Nephron progenitor cell (in vitro differentiated cells): ENCODE measurements around the gene BLOC1S4.

Experiments
- DNase-seq: peaks from one replicate; pipeline ENCODE4 v3.0.0; 2021
- H3K27ac Mint-ChIP-seq: 2 replicates; pipeline ENCODE4 v1.8.0; 2021; ENCODE audit warnings: mild to moderate bottlenecking, moderate library complexity, mixed read lengths
- H3K27me3 Mint-ChIP-seq: 2 replicates; pipeline ENCODE4 v1.8.0; 2021; ENCODE audit warnings: mild to moderate bottlenecking, low read depth, mixed read lengths; ENCODE audit not compliant: poor library complexity
- H3K36me3 Mint-ChIP-seq: 2 replicates; pipeline ENCODE4 v1.8.0; 2021; ENCODE audit warnings: low read depth, mixed read lengths
- H3K4me1 Mint-ChIP-seq: 2 replicates; pipeline ENCODE4 v1.8.0; 2021; ENCODE audit warnings: mixed read lengths
- H3K4me3 Mint-ChIP-seq: 2 replicates; pipeline ENCODE4 v1.8.0; 2021; ENCODE audit warnings: mild to moderate bottlenecking, moderate library complexity, mixed read lengths
- H3K9me3 Mint-ChIP-seq: 2 replicates; pipeline ENCODE4 v1.8.0; 2021; ENCODE audit warnings: mild to moderate bottlenecking, moderate library complexity, mixed read lengths
- TF ChIP-seq, protein P1 (sequence below): fragments of 200-600 bp; sonication (generic); IDR thresholded peaks from 2 replicates; pipeline ENCODE4 v1.5.0; 2021; ENCODE audit warnings: antibody characterized with exemption

The BLOC1S4 gene

DNA sequence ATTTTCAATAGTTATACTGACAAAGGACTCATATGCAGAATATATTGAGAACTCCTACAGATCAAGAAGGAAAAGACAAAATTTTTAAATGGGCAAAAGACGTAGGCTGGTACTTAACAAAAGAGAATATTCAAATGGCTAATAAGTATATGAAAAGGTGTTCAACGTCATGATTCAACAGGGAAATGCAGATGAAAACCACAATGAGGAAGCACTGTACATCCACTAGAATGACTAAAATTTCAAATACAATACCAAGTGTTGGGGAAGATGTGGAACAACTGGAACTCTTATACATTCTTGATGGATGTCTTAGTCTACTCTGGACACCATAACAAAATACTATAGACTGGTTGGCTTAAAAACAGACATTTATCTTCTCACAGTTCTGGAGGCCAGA lies 5.0 kb upstream of the BLOC1S4 start:
- Mint-ChIP-seq H3K27ac (no peak overlapping the region), H3K4me3 (no peak overlapping the region), H3K27me3 (peaks cover 43% of the 10 kb centered on the region), H3K4me1 (peaks cover 37% of the 10 kb centered on the region), H3K9me3 (peaks cover 82% of the 10 kb centered on the region), H3K36me3 (peaks cover 47% of the 10 kb centered on the region)
- no peak for DNase-seq
- TF ChIP-seq, protein P1, sequence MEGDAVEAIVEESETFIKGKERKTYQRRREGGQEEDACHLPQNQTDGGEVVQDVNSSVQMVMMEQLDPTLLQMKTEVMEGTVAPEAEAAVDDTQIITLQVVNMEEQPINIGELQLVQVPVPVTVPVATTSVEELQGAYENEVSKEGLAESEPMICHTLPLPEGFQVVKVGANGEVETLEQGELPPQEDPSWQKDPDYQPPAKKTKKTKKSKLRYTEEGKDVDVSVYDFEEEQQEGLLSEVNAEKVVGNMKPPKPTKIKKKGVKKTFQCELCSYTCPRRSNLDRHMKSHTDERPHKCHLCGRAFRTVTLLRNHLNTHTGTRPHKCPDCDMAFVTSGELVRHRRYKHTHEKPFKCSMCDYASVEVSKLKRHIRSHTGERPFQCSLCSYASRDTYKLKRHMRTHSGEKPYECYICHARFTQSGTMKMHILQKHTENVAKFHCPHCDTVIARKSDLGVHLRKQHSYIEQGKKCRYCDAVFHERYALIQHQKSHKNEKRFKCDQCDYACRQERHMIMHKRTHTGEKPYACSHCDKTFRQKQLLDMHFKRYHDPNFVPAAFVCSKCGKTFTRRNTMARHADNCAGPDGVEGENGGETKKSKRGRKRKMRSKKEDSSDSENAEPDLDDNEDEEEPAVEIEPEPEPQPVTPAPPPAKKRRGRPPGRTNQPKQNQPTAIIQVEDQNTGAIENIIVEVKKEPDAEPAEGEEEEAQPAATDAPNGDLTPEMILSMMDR = no peak

DNA sequence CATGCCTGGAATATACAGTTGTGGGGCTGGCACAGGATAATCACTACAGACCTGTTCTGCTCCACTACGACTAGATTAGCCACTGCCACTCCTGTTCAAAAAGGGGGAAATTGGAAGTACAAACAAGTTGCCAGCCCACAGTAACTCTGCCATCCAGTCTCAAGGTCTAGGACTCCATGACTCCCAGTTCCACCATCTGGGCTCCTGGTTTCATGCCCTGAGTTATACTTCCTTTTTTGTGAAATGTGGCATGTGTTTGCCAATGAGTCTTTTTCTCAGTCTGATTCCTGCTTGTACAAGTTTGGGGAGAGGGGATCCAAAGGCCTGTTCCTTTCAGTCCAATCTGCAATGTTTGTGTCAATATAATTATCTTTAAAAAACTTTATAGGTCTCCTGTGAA lies 1.0 kb upstream of the BLOC1S4 start:
- Mint-ChIP-seq H3K36me3 (peaks cover 14% of the 10 kb centered on the region), H3K27ac (no peak overlapping the region), H3K27me3 (peaks cover 46% of the 10 kb centered on the region), H3K9me3 (peaks cover 44% of the 10 kb centered on the region), H3K4me3 (peak overlapping the region; percentile 42), H3K4me1 (peaks cover 30% of the 10 kb centered on the region)
- DNase-seq = no peak
- TF ChIP-seq, protein P1 = no peak

DNA sequence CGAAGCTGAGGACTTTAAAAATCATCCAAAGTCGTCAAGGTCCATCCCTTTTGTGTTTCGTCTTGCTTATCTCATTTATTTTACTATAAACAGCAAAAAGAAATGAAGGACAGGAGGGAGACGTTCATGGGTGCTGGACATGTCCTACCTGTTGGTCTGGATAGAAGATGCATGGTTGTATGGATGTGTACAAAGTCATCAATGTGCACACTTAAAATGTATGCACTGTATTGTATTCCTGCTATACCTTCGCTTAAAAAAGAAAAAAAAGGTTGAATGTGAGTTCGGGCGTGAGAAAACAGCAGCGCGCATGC lies 313 bp upstream of the BLOC1S4 start:
- peaks cover 44% of the 10 kb centered on the region for H3K27me3 Mint-ChIP-seq
- TF ChIP-seq, protein P1 = no peak
- H3K27ac Mint-ChIP-seq = peak overlapping the region; percentile 77
- peaks cover 39% of the 10 kb centered on the region for H3K9me3 Mint-ChIP-seq
- H3K4me1 Mint-ChIP-seq = peaks cover 32% of the 10 kb centered on the region
- DNase-seq = no peak
- H3K36me3 Mint-ChIP-seq = peaks cover 12% of the 10 kb centered on the region
- H3K4me3 Mint-ChIP-seq = peak overlapping the region; percentile 86

DNA sequence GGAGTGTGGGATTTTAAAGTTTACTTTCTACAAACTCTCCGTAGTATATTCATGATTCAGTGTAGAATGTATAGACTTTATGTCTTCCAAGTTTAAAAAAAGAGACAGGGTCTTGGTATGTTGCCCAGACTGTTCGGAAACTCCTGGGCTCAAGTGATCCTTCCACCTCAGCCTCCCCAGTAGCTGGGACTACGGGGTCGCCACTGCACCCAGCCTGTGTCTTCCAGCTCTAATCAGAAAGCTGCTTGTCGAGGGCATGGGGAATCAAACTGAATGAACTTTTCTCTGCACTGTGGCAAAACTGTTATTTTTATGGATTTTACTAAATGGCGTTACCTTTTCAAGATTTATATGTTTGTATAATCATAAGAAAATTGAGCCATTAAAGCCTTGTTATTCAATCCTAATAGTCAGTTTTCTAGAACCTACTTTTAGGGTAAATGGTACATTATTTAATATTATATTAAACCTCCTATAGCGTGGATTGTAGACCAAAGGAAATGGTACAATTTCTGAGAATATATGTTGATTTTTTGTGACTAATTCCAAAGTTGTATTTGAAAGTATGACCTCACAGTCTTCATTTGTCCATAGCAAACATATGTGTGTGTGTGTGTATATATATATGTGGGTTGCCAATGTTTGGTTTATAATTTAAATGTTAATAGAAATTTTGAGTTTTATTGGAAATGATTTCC lies 1.1 kb downstream of the BLOC1S4 start:
- Mint-ChIP-seq H3K27ac (no peak overlapping the region), H3K4me3 (peak overlapping the region; percentile 86), H3K36me3 (peaks cover 6% of the 10 kb centered on the region), H3K4me1 (peaks cover 32% of the 10 kb centered on the region), H3K27me3 (peaks cover 30% of the 10 kb centered on the region), H3K9me3 (peaks cover 24% of the 10 kb centered on the region)
- TF ChIP-seq, protein P1 = no peak
- DNase-seq = no peak

DNA sequence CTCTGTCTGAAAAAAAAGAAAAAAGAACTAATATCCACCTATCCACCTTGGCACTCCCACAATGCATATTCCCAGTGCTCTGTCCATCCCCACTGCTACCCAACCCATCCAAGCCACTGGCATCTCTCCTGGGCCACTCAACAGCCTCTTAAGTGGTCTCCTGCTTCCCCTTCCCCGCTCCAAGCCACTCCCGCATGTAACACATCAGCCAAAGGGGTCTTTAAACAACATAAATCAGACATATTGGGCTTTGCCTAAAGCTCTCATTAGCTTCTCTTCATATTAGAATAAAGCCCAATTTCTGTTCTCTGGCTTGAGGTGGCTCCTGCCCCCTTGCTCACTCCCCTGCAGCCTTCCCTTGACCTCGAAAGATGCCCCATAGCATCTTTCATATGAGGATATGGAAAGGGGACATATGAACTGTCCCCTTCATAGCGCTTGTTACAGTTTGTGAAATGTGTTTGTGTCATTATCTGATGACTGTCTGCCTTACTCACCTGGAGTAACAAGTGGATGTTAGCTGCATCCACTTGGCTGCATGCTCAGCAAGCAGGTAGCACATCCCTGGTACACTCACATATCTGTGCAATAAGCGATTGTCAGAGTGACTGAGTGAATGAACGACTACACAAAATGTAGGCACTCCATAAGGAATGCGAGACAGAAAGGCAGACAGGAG lies 3.1 kb downstream of the BLOC1S4 start:
- DNase-seq = no peak
- Mint-ChIP-seq H3K9me3 (peaks cover 13% of the 10 kb centered on the region), H3K27ac (no peak overlapping the region), H3K36me3 (peaks cover 6% of the 10 kb centered on the region), H3K4me3 (peak overlapping the region; percentile 61), H3K27me3 (peaks cover 16% of the 10 kb centered on the region), H3K4me1 (peaks cover 32% of the 10 kb centered on the region)
- TF ChIP-seq, protein P1 = no peak
